GM13977 (cell line): Measurements from ENCODE around the gene TMEM106C.

Experiments used
- DNase-seq: peaks from one replicate; pipeline ENCODE4 v3.0.0; 2012; ENCODE audit warnings: low spot score
- CTCF ChIP-seq: IDR thresholded peaks from 2 replicates; pipeline ENCODE4 v1.5.1; 2012; ENCODE audit warnings: mild to moderate bottlenecking, control low read depth; ENCODE audit not compliant: insufficient read depth; ENCODE audit errors: extremely low read depth, missing control alignments
- in situ Hi-C: fragments of 300-500 bp; cut with MboI; formaldehyde crosslinking; loops from one replicate; pipeline ENCODE4 v1.12.0; 2022; ENCODE audit warnings: low sequenced_read_pairs, low pct_unique_long_range_greater_than_20kb, mixed read lengths, inconsistent platforms; ENCODE audit not compliant: unreplicated experiment

TMEM106C gene

DNA sequence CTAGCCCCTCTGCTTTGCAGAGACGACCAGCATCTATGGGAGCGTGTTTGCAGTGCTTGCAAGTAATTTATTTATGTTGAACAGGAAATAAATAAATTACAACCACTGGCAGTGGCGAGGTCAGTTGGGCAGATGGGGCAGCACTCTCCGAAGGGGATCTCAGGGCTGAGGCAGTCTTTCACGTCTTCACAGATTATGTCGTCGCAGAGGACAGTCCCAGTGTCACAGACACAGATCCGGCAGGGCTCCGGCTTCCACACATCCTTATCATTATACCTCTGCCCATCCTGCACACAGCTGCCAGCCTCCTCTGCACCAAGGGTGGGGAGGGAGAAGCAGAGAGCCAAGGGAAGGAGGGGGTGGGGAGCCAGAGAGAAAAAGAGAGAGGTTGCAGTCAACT lies 36.4 kb downstream of the TMEM106C start:
- TF ChIP-seq CTCF = no peak
- in situ Hi-C loops = no loop called here

GRCh38 chr12:48000878-48001504 lies 37.6 kb downstream of the TMEM106C start:
- no peak for DNase-seq
- no peak for TF ChIP-seq CTCF
- in situ Hi-C loops = no loop called here

More for the DNA sequence above, 36.4 kb downstream of the TMEM106C start:
- DNase-seq = no peak

DNA sequence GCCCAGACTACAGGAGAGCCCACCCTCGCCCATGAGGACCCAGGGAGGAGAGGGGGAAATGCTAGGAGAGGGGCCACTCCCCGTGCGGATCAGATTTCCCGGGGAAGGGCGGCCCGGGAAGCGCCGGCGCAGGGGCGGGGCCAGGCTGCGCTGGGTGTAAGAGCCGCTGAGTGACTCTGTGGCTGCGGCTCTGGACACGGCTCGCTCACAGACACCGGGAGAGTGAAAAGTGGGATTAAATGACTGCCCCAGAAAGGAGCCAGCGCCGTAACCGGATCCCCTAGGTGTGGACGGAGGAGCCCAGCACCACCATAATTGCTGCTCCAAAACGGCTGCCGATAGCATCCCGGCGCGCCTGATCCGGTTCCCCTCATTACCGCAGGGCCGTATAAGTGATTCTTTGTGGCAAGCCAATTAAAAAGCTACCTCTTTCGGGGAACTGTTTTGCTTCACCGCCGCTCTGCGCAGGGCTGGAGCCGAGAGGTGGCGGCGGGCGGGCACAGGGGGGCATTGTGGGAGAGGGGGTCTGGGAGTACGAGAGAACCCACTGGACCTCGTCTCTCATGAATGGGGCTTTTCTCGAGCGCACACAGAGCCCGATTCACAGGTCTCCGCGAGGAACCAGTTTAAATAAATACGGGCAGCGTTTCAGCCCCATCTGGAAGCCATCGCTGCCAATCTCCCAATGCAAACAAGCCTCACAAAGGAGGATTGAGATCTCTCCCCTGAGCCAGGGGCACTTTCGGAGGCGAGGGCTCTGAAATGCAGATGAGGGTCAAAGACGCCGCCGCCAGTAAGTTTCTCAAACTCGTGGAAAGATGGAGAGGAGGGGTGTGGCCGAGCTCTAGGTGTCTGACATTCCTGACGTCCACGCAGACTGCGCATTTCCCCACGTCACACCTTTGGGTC lies 38.4 kb downstream of the TMEM106C start:
- TF ChIP-seq CTCF = no peak
- in situ Hi-C loops = no loop called here
- peak; percentile 42 for DNase-seq

- no peak for DNase-seq
- no peak for TF ChIP-seq CTCF
- in situ Hi-C loops = no loop called here
Observed at GRCh38 chr12:48002414-48002730, 39.0 kb downstream of the TMEM106C start.

DNA sequence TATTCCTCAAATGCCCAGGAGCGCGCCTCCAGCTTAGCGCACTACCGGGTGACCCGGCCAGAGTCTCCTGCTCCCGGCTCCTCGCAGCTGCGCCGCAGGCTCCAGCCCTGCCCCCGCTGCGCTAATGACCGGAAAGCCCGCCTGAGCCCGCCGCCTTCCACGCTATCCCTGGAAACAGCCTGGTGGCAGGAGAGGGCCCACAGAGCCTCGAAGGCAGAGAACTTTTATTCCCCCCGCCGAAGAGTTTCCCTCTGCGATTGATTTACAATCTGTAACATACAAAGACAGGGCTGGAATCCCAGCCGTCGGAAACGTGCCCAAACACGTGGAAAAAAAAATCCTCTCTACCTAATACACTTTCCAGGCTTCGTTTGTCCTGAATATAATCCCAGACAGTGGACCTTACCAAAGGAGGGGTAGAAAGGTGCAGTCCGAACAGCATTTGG lies 39.4 kb downstream of the TMEM106C start:
- TF ChIP-seq CTCF = no peak
- in situ Hi-C loops = no loop called here
- DNase-seq = no peak

DNA sequence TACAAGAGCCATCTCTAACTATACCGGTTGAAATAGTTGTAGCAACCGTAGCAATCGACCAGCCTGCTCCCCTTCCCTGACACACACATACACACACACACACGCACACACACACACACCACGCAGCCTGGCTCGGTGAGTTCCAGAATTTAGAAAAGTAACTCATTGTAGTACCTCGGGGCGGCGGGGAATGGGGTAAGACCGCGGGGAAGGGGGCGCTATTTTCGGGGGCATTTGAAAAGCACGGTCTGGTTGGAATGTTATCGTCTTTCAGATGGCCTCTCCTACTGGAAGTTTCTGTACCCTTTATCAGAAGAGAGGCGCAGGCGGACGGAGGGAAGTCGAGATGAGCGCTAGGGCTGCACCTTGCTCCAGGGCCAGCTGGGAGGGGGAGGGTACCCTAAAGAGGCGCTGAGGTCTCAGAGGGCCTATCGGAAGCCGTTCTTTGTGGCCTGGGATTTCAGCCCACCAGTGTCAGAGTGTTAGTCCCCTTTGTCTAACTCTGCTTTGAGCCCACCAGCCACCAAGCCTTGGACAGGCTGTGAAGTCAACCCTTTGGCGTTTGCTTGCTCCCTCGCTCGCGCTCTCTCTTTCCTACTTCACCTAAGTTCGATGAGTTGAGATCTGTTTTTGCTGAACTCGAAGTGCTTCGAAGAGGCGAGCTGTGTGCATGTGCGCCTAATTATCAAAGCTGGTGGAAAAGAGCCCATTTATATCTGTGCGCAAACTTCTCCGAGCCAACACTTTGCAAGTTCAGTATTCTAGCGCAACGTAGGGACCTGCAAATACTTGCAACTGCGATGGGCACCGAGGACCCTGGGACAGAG lies 40.0 kb downstream of the TMEM106C start:
- TF ChIP-seq CTCF = no peak
- peak; percentile 52 for DNase-seq
- in situ Hi-C loops = no loop called here
